GM18861 (cell line): ENCODE data around the gene SHCBP1L.

Source experiments
- ATAC-seq: cut with Tn5 transposase; IDR thresholded peaks from one replicate; pipeline ENCODE4 v1.9.1; 2021; ENCODE audit not compliant: unreplicated experiment

SHCBP1L gene

GRCh38 chr1:182952677-182953444, at the start of gene SHCBP1L:
TSS of gene SHCBP1L (minus strand) at chr1:182953166. CDS start at chr1:182953133, 33 bp downstream.
- ATAC-seq = no peak

GRCh38 chr1:183002267-183002666, 49.3 kb upstream of the SHCBP1L start:
- ATAC-seq = no peak

GRCh38 chr1:183000167-183000962, 47.4 kb upstream of the SHCBP1L start:
- ATAC-seq = no peak

- ATAC-seq = no peak
Measured at GRCh38 chr1:182998482-182998881, 45.5 kb upstream of the SHCBP1L start.

- no peak for ATAC-seq
Measured at GRCh38 chr1:182996816-182997215, 43.9 kb upstream of the SHCBP1L start.

- no peak for ATAC-seq
Measured at GRCh38 chr1:182995894-182996293, 42.9 kb upstream of the SHCBP1L start.

GRCh38 chr1:182993746-182994145, 40.8 kb upstream of the SHCBP1L start:
- ATAC-seq = no peak

- no peak for ATAC-seq
Measured at GRCh38 chr1:182990413-182991144, 37.6 kb upstream of the SHCBP1L start.

GRCh38 chr1:182985876-182986275, 32.9 kb upstream of the SHCBP1L start:
- ATAC-seq = no peak

- ATAC-seq = no peak
Measured at GRCh38 chr1:182984621-182985020, 31.7 kb upstream of the SHCBP1L start.

- ATAC-seq = no peak
Measured at GRCh38 chr1:182984138-182984537, 31.2 kb upstream of the SHCBP1L start.

- ATAC-seq = no peak
Measured at GRCh38 chr1:182978151-182978853, 25.3 kb upstream of the SHCBP1L start.

GRCh38 chr1:182977480-182977879, 24.5 kb upstream of the SHCBP1L start:
- ATAC-seq = no peak

GRCh38 chr1:182974506-182975191, 21.7 kb upstream of the SHCBP1L start:
- ATAC-seq = no peak

GRCh38 chr1:182972829-182973228, 19.9 kb upstream of the SHCBP1L start:
- ATAC-seq = no peak

- ATAC-seq = no peak
Measured at GRCh38 chr1:182972231-182972630, 19.3 kb upstream of the SHCBP1L start.

- no peak for ATAC-seq
Measured at GRCh38 chr1:182971219-182971618, 18.3 kb upstream of the SHCBP1L start.

- ATAC-seq = no peak
Measured at GRCh38 chr1:182968836-182969734, 16.1 kb upstream of the SHCBP1L start.

GRCh38 chr1:182968151-182968741, 15.3 kb upstream of the SHCBP1L start:
- no peak for ATAC-seq
